ENCODE results near the gene TBC1D1. TPM values are rescaled to one million over a fixed set of nuclear protein-coding genes. Genes with fewer than 3 reads are reported as not detected.

Gene TBC1D1, protein sequence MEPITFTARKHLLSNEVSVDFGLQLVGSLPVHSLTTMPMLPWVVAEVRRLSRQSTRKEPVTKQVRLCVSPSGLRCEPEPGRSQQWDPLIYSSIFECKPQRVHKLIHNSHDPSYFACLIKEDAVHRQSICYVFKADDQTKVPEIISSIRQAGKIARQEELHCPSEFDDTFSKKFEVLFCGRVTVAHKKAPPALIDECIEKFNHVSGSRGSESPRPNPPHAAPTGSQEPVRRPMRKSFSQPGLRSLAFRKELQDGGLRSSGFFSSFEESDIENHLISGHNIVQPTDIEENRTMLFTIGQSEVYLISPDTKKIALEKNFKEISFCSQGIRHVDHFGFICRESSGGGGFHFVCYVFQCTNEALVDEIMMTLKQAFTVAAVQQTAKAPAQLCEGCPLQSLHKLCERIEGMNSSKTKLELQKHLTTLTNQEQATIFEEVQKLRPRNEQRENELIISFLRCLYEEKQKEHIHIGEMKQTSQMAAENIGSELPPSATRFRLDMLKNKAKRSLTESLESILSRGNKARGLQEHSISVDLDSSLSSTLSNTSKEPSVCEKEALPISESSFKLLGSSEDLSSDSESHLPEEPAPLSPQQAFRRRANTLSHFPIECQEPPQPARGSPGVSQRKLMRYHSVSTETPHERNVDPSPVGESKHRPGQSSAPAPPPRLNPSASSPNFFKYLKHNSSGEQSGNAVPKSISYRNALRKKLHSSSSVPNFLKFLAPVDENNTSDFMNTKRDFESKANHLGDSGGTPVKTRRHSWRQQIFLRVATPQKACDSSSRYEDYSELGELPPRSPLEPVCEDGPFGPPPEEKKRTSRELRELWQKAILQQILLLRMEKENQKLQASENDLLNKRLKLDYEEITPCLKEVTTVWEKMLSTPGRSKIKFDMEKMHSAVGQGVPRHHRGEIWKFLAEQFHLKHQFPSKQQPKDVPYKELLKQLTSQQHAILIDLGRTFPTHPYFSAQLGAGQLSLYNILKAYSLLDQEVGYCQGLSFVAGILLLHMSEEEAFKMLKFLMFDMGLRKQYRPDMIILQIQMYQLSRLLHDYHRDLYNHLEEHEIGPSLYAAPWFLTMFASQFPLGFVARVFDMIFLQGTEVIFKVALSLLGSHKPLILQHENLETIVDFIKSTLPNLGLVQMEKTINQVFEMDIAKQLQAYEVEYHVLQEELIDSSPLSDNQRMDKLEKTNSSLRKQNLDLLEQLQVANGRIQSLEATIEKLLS (N-terminal part only)
- 166 and 175 TPM in 2 replicates for total RNA-seq

DNA sequence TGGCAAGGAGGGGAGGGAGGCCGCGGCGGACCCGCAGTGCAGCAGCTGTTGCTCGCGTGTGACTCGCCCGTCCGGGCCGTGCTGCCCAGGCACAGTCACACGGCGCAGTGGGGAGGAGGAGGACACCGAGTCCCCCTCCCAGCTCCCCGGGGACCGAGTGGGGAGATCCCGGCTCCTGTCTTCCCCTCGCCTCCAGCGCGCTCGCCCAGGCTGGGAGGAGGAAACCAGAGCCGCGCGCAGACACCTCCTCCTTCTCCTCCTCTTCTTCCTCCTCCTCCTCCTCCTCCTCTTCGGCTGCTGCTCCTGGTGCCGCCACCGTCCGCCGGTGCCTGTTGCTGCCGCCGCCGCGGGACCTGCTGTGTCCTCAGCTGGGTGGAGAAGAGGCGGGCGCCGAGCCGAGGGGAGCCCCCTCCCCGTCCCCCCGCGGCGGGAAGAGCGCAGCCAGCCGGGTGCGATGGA, at the start of gene TBC1D1:
TSS of gene TBC1D1 (plus strand) at position 284 of the 459 bp plus-strand sequence. CDS start 11,012 bp downstream, outside the sequence.

DNA sequence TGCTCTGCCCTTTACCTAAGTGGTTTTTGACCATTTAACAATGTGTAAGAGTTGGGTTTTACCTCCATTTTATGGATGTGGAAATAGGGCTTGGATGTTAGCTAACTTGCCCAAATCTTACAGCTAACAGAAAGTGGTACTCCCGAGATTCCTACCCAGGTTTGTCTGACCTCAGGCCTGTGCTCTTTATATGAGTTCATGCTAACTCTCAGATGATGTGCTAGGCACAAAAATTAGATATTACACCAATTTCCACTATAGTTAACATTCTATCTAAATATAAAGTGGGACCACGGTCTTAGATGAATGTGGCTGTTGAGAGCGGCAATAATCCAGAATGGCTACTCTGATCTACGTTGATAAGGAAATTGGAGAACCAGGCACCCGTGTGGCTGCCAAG, 69.2 kb downstream of the TBC1D1 start, which contains the start of gene PTTG2:
TSS of gene PTTG2 (plus strand) at position 301 of the 400 bp plus-strand sequence. CDS start at position 338, 37 bp downstream.

Other genes with a start within 250 kb of the TBC1D1 start
- 30.9 and 34.1 TPM in 2 replicates for gene RELL1, start 204.7 kb upstream of the TBC1D1 start, total RNA-seq
- 18.0 and 23.5 TPM in 2 replicates for gene PGM2, start 64.4 kb upstream of the TBC1D1 start, total RNA-seq
- not detected in 2 replicates for gene PTTG2, start 69.3 kb downstream of the TBC1D1 start, total RNA-seq